Naive B cell (primary cell): ENCODE results near the gene PPP1R13B. TPM values are rescaled to one million over a fixed set of nuclear protein-coding genes. Genes with fewer than 3 reads are reported as not detected.

ENCODE experiments used
- ATAC-seq, 2 donors: fragments of 150-1000 bp; cut with Tn5 transposase; 2 replicates each; pipeline ENCODE4 v1.10.0; 2021; ENCODE audit warnings: low read depth in 2 of 2, mild to moderate bottlenecking in 2 of 2, moderate library complexity in 2 of 2
- DNase-seq: peaks from one replicate; pipeline ENCODE4 v3.0.0; 2022
- H3K27ac Mint-ChIP-seq, 6 donors: one replicate each; pipeline ENCODE4 v1.8.0; 2020 to 2022; ENCODE audit warnings: mild to moderate bottlenecking in 6 of 6, mixed read lengths in 6 of 6, moderate library complexity in 5 of 6, inconsistent platforms in 2 of 6
- H3K27me3 Mint-ChIP-seq, 3 donors: one replicate each; pipeline ENCODE4 v1.8.0; 2021 to 2022; ENCODE audit warnings: mixed read lengths in 3 of 3, mild to moderate bottlenecking in 1 of 3
- H3K36me3 Mint-ChIP-seq, 2 donors: one replicate each; pipeline ENCODE4 v1.8.0; 2020 to 2022; ENCODE audit warnings: mixed read lengths in 2 of 2, inconsistent platforms in 1 of 2, mild to moderate bottlenecking in 1 of 2
- H3K4me1 Mint-ChIP-seq, 3 donors: one replicate each; pipeline ENCODE4 v1.8.0; 2020 to 2022; ENCODE audit warnings: mixed read lengths in 3 of 3, inconsistent platforms in 1 of 3, mild to moderate bottlenecking in 1 of 3, moderate library complexity in 1 of 3
- H3K4me3 Mint-ChIP-seq, 8 donors: one replicate each; pipeline ENCODE4 v1.8.0; 2020 to 2022; ENCODE audit warnings: mild to moderate bottlenecking in 8 of 8, mixed read lengths in 8 of 8, moderate library complexity in 8 of 8, inconsistent platforms in 2 of 8
- H3K9me3 Mint-ChIP-seq, 7 donors: one replicate each; pipeline ENCODE4 v1.8.0; 2020 to 2022; ENCODE audit warnings: mixed read lengths in 7 of 7, mild to moderate bottlenecking in 5 of 7, inconsistent platforms in 2 of 7, moderate library complexity in 1 of 7
- polyA plus RNA-seq, 6 donors: library from polyadenylated mRNA; unstranded; fragments of 300-500 nt; fragmentation: Illumina TruSeq; gene quantifications; one replicate each; pipeline ENCODE4 v1.2.3, GENCODE V29; 2021; ENCODE audit warnings: low read depth in 6 of 6

Gene PPP1R13B
- polyA plus RNA-seq, 6 donors from 2014 or later: 0.65 to 4.6 (median 1.8) TPM; not detected in 1

GRCh38 chr14:103770500-103770899 lies 76.9 kb downstream of the PPP1R13B start:
- H3K36me3 Mint-ChIP-seq: peaks cover 11 to 13% of the 10 kb centered on the region in 2 donors
- H3K9me3 Mint-ChIP-seq: peaks cover 0 to 10% (median 7%) of the 10 kb centered on the region in 7 donors
- H3K4me1 Mint-ChIP-seq: peaks cover 0 to 4% (median 0%) of the 10 kb centered on the region in 3 donors
- DNase-seq: no peak
- no peak overlapping the region for H3K4me3 Mint-ChIP-seq
- no peak for ATAC-seq
- H3K27me3 Mint-ChIP-seq: no peaks in the 10 kb centered on the region
- H3K27ac Mint-ChIP-seq: no peak overlapping the region

GRCh38 chr14:103767336-103767894 lies 80.0 kb downstream of the PPP1R13B start:
- peaks cover 6 to 7% of the 10 kb centered on the region in 2 donors for H3K36me3 Mint-ChIP-seq
- H3K4me1 Mint-ChIP-seq: peaks cover 0 to 4% (median 0%) of the 10 kb centered on the region in 3 donors
- DNase-seq (no peak), ATAC-seq (no peak)
- peak overlapping the region in 1 of 6 donors; percentile 73 for H3K27ac Mint-ChIP-seq
- no peak overlapping the region for H3K4me3 Mint-ChIP-seq
- H3K27me3 Mint-ChIP-seq: no peaks in the 10 kb centered on the region
- H3K9me3 Mint-ChIP-seq: peaks cover 0 to 10% (median 6%) of the 10 kb centered on the region in 7 donors

- H3K27me3 Mint-ChIP-seq: no peaks in the 10 kb centered on the region
- H3K27ac Mint-ChIP-seq: no peak overlapping the region
- peaks cover 0 to 2% (median 0%) of the 10 kb centered on the region in 7 donors for H3K9me3 Mint-ChIP-seq
- peaks cover 6 to 7% of the 10 kb centered on the region in 2 donors for H3K36me3 Mint-ChIP-seq
- DNase-seq (no peak), ATAC-seq (no peak)
- H3K4me3 Mint-ChIP-seq: no peak overlapping the region
- peaks cover 0 to 4% (median 0%) of the 10 kb centered on the region in 3 donors for H3K4me1 Mint-ChIP-seq
Observed at GRCh38 chr14:103765526-103765925, 81.8 kb downstream of the PPP1R13B start.

- no peaks in the 10 kb centered on the region for H3K27me3 Mint-ChIP-seq
- H3K4me1 Mint-ChIP-seq: peaks cover 0 to 4% (median 0%) of the 10 kb centered on the region in 3 donors
- no peak for ATAC-seq
- peaks cover 6 to 7% of the 10 kb centered on the region in 2 donors for H3K36me3 Mint-ChIP-seq
- DNase-seq: no peak
- peaks cover 0 to 2% (median 0%) of the 10 kb centered on the region in 7 donors for H3K9me3 Mint-ChIP-seq
- H3K27ac Mint-ChIP-seq: peak overlapping the region in 1 of 6 donors; percentile 37
- no peak overlapping the region for H3K4me3 Mint-ChIP-seq
Observed at GRCh38 chr14:103763730-103764488, 83.5 kb downstream of the PPP1R13B start.

- H3K27me3 Mint-ChIP-seq: no peaks in the 10 kb centered on the region
- H3K4me1 Mint-ChIP-seq: peaks cover 0 to 2% (median 0%) of the 10 kb centered on the region in 3 donors
- H3K27ac Mint-ChIP-seq: no peak overlapping the region
- ATAC-seq: no peak
- no peak overlapping the region for H3K4me3 Mint-ChIP-seq
- peaks cover 0 to under 1% (median 0%) of the 10 kb centered on the region in 7 donors for H3K9me3 Mint-ChIP-seq
- no peak for DNase-seq
- peaks cover 6% of the 10 kb centered on the region in 2 donors for H3K36me3 Mint-ChIP-seq
Observed at GRCh38 chr14:103762541-103762940, 84.8 kb downstream of the PPP1R13B start.

GRCh38 chr14:103762036-103762435 lies 85.3 kb downstream of the PPP1R13B start:
- H3K27ac Mint-ChIP-seq: peak overlapping the region in 1 of 6 donors; percentile 63
- DNase-seq (no peak), ATAC-seq (no peak)
- no peaks in the 10 kb centered on the region for H3K27me3 Mint-ChIP-seq
- no peaks in the 10 kb centered on the region for H3K9me3 Mint-ChIP-seq
- no peak overlapping the region for H3K4me3 Mint-ChIP-seq
- H3K4me1 Mint-ChIP-seq: no peaks in the 10 kb centered on the region
- peaks cover 3 to 6% of the 10 kb centered on the region in 2 donors for H3K36me3 Mint-ChIP-seq

- Mint-ChIP-seq H3K4me3 (no peak overlapping the region), H3K36me3 (no peaks in the 10 kb centered on the region), H3K27ac (no peak overlapping the region), H3K9me3 (no peaks in the 10 kb centered on the region), H3K27me3 (no peaks in the 10 kb centered on the region), H3K4me1 (no peaks in the 10 kb centered on the region)
- ATAC-seq: no peak
- DNase-seq: no peak
Observed at GRCh38 chr14:103758059-103758776, 89.2 kb downstream of the PPP1R13B start.

GRCh38 chr14:103755060-103755459 lies 92.3 kb downstream of the PPP1R13B start:
- no peak for DNase-seq
- no peak overlapping the region for H3K27ac Mint-ChIP-seq
- no peaks in the 10 kb centered on the region for H3K9me3 Mint-ChIP-seq
- no peaks in the 10 kb centered on the region for H3K27me3 Mint-ChIP-seq
- H3K4me1 Mint-ChIP-seq: no peaks in the 10 kb centered on the region
- ATAC-seq: no peak
- no peaks in the 10 kb centered on the region for H3K36me3 Mint-ChIP-seq
- no peak overlapping the region for H3K4me3 Mint-ChIP-seq

- Mint-ChIP-seq H3K4me1 (no peaks in the 10 kb centered on the region), H3K9me3 (no peaks in the 10 kb centered on the region), H3K36me3 (peaks cover 0 to 7% of the 10 kb centered on the region in 2 donors), H3K27me3 (no peaks in the 10 kb centered on the region), H3K4me3 (no peak overlapping the region), H3K27ac (no peak overlapping the region)
- DNase-seq (no peak), ATAC-seq (no peak)
Observed at GRCh38 chr14:103753774-103754173, 93.6 kb downstream of the PPP1R13B start.

- Mint-ChIP-seq H3K4me3 (no peak overlapping the region), H3K27ac (no peak overlapping the region), H3K27me3 (no peaks in the 10 kb centered on the region), H3K36me3 (peaks cover 0 to 7% of the 10 kb centered on the region in 2 donors), H3K9me3 (no peaks in the 10 kb centered on the region), H3K4me1 (no peaks in the 10 kb centered on the region)
- ATAC-seq (no peak), DNase-seq (no peak)
Observed at GRCh38 chr14:103749860-103750259, 97.5 kb downstream of the PPP1R13B start.

GRCh38 chr14:103749452-103749851 lies 97.9 kb downstream of the PPP1R13B start:
- Mint-ChIP-seq H3K27ac (no peak overlapping the region), H3K36me3 (peaks cover 0 to 7% of the 10 kb centered on the region in 2 donors), H3K4me3 (no peak overlapping the region), H3K9me3 (no peaks in the 10 kb centered on the region), H3K27me3 (no peaks in the 10 kb centered on the region), H3K4me1 (no peaks in the 10 kb centered on the region)
- ATAC-seq: no peak
- DNase-seq: no peak

GRCh38 chr14:103748534-103748857 lies 98.9 kb downstream of the PPP1R13B start:
- peaks cover 0 to 7% of the 10 kb centered on the region in 2 donors for H3K36me3 Mint-ChIP-seq
- H3K4me1 Mint-ChIP-seq: no peaks in the 10 kb centered on the region
- DNase-seq (no peak), ATAC-seq (no peak)
- H3K27me3 Mint-ChIP-seq: no peaks in the 10 kb centered on the region
- no peak overlapping the region for H3K27ac Mint-ChIP-seq
- no peaks in the 10 kb centered on the region for H3K9me3 Mint-ChIP-seq
- H3K4me3 Mint-ChIP-seq: no peak overlapping the region

- Mint-ChIP-seq H3K27ac (no peak overlapping the region), H3K4me1 (no peaks in the 10 kb centered on the region), H3K9me3 (no peaks in the 10 kb centered on the region), H3K4me3 (no peak overlapping the region), H3K27me3 (no peaks in the 10 kb centered on the region), H3K36me3 (peaks cover 0 to 7% of the 10 kb centered on the region in 2 donors)
- no peak for DNase-seq
- no peak for ATAC-seq
Observed at GRCh38 chr14:103746701-103747100, 100.7 kb downstream of the PPP1R13B start.

GRCh38 chr14:103745424-103745823 lies 102.0 kb downstream of the PPP1R13B start:
- Mint-ChIP-seq H3K36me3 (peaks cover 0 to 7% of the 10 kb centered on the region in 2 donors), H3K27me3 (no peaks in the 10 kb centered on the region), H3K4me3 (no peak overlapping the region), H3K4me1 (no peaks in the 10 kb centered on the region), H3K27ac (peak overlapping the region in 1 of 6 donors; percentile 28), H3K9me3 (no peaks in the 10 kb centered on the region)
- DNase-seq: no peak
- no peak for ATAC-seq
